ENCODE data around the gene USF3.

DNA sequence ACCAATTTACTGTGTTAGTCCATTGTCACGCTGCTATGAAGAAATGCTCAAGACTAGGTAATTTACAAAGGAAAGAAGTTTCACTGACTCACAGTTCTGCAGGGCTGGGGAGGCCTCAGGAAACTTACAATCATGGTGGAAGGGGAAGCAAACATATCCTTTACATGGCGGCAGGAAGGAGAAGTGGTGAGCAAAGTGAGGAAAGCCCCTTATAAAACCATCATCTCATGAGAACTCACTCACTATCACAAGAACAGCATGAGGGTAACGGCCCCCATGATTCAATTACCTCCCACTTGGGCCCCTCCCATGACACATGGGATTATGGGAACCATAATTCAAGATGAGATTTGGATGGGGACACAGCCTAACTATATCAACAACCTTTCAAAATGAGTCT lies 20.2 kb downstream of the USF3 start:
- TF ChIP-seq POLR2A (IDR thresholded peaks at IDR 0.05), result no peak
- TF ChIP-seq, protein P1, sequence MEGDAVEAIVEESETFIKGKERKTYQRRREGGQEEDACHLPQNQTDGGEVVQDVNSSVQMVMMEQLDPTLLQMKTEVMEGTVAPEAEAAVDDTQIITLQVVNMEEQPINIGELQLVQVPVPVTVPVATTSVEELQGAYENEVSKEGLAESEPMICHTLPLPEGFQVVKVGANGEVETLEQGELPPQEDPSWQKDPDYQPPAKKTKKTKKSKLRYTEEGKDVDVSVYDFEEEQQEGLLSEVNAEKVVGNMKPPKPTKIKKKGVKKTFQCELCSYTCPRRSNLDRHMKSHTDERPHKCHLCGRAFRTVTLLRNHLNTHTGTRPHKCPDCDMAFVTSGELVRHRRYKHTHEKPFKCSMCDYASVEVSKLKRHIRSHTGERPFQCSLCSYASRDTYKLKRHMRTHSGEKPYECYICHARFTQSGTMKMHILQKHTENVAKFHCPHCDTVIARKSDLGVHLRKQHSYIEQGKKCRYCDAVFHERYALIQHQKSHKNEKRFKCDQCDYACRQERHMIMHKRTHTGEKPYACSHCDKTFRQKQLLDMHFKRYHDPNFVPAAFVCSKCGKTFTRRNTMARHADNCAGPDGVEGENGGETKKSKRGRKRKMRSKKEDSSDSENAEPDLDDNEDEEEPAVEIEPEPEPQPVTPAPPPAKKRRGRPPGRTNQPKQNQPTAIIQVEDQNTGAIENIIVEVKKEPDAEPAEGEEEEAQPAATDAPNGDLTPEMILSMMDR (IDR thresholded peaks at IDR 0.05), result no peak

Data from heart left ventricle (tissue), 13 donors.